K562 (cell line): ENCODE results near the gene SCP2. TPM values are rescaled to one million over a fixed set of nuclear protein-coding genes. Genes with fewer than 3 reads are reported as not detected.
A peak's percentile ranks its signal among the peaks of the same experiment; 100 is the strongest.

Experiments used
- ATAC-seq: fragments of 200-7000 bp; cut with Tn5 transposase; 3 replicates; pipeline ENCODE4 v1.9.1; 2020; ENCODE audit warnings: moderate library complexity
- BruUV-seq: library from RNA; stranded (reverse); fragments of 400-500 nt; replicated peaks from 2 replicates; lab custom pipeline; 2021; lab: Mats Ljungman, UMichigan
- CTCF ChIA-PET: fragments of 300-600 bp; formaldehyde crosslinking; extraction: SDS; loops from one replicate; lab custom pipeline; 2021; ENCODE audit warnings: low intra/inter-chr PET ratio; lab: Yijun Ruan, JAX
- POLR2A ChIA-PET: fragments of 300-600, 350-650 bp; sonication (Branson Sonifier 250); formaldehyde crosslinking; extraction: SDS; loops from one replicate; lab custom pipeline; 2021; ENCODE audit warnings: antibody characterized with exemption, inconsistent platforms; lab: Yijun Ruan, JAX
- DNase-seq, 4 experiments: peaks; one replicate each; pipeline versions ENCODE4 v3.0.0 to v3.0.0-alpha.2; 2011 to 2018; ENCODE audit warnings: low spot score in 3 of 4, mixed read lengths in 3 of 4; ENCODE audit errors: extremely low read depth in 1 of 4
- FAIRE-seq: peaks from 2 replicates; lab custom pipeline; 2011; peaks lifted over from hg19 to GRCh38; lab: Jason Lieb, UNC
- H2AFZ ChIP-seq: 2 replicates; pipeline ENCODE4 v1.6.0; 2011; ENCODE audit warnings: low read depth, low read length, control low read depth, inconsistent platforms
- H3K27ac ChIP-seq: fragments of 200-600 bp; 3 replicates; pipeline ENCODE4 v1.8.0; 2011; ENCODE audit warnings: low read depth, mild to moderate bottlenecking, control low read depth, inconsistent platforms, low read length, moderate library complexity, mixed read lengths; ENCODE audit errors: extremely low read depth
- H3K27me3 ChIP-seq, 2 experiments: fragments of 300-600 bp in 1 of 2; 2 replicates in 1 of 2; 3 replicates in 1 of 2; pipeline versions ENCODE4 v1.6.0 to v1.8.0; 2011; ENCODE audit warnings: inconsistent platforms in 2 of 2, low read length in 2 of 2, mild to moderate bottlenecking in 1 of 2, mixed read lengths in 1 of 2, moderate library complexity in 1 of 2; ENCODE audit not compliant: control insufficient read depth in 2 of 2, insufficient read depth in 2 of 2
- H3K36me3 ChIP-seq: fragments of 300-600 bp; 3 replicates; pipeline ENCODE4 v1.8.0; 2011; ENCODE audit warnings: mild to moderate bottlenecking, low read length, inconsistent platforms; ENCODE audit not compliant: control insufficient read depth, insufficient read depth
- H3K4me1 ChIP-seq, 2 experiments: fragments of 200-600 bp in 1 of 2; replicated peaks in 1 of 2; 2 replicates in 1 of 2; 3 replicates in 1 of 2; pipeline versions ENCODE4 v1.5.1 to v1.8.0; 2011; ENCODE audit warnings: inconsistent platforms in 2 of 2, low read length in 2 of 2, mild to moderate bottlenecking in 1 of 2, mixed read lengths in 1 of 2, moderate library complexity in 1 of 2; ENCODE audit not compliant: control insufficient read depth in 2 of 2, insufficient read depth in 2 of 2
- H3K4me2 ChIP-seq: 2 replicates; pipeline ENCODE4 v1.6.1; 2011; ENCODE audit warnings: low read length, control low read depth, inconsistent platforms, mixed read lengths; ENCODE audit not compliant: insufficient read depth
- H3K4me3 ChIP-seq: fragments of 200-600 bp; sonication (generic), shearing (Covaris generic); 2 replicates; pipeline ENCODE4 v1.5.1; 2016; ENCODE audit warnings: control low read depth, inconsistent platforms
- H3K79me2 ChIP-seq: fragments of 200-600 bp; 3 replicates; pipeline ENCODE4 v1.8.0; 2011; ENCODE audit warnings: low read length, inconsistent platforms; ENCODE audit not compliant: control insufficient read depth, insufficient read depth
- H3K9ac ChIP-seq, 2 experiments: 2 replicates each; pipeline versions ENCODE4 v1.6.0 to v1.6.1; 2011; ENCODE audit warnings: low read depth in 2 of 2, low read length in 2 of 2, control low read depth in 1 of 2, inconsistent platforms in 1 of 2, mild to moderate bottlenecking in 1 of 2, mixed read lengths in 1 of 2; ENCODE audit not compliant: insufficient read depth in 1 of 2
- H3K9me1 ChIP-seq: one replicate; pipeline ENCODE4 v1.6.0; 2011; ENCODE audit warnings: inconsistent platforms, mild to moderate bottlenecking, low read length, moderate library complexity; ENCODE audit not compliant: control insufficient read depth, insufficient read depth
- H3K9me3 ChIP-seq: replicated peaks from 2 replicates; pipeline ENCODE4 v1.5.1; 2011; ENCODE audit warnings: low read depth, low read length, inconsistent platforms; ENCODE audit not compliant: control insufficient read depth, insufficient read depth
- H4K20me1 ChIP-seq: replicated peaks from 2 replicates; pipeline ENCODE4 v1.6.1; 2011; ENCODE audit warnings: low read length, inconsistent platforms, mixed read lengths; ENCODE audit not compliant: control insufficient read depth, insufficient read depth
- ATF1 ChIP-seq, 2 experiments: fragments of 450-650 bp in 1 of 2; IDR thresholded peaks; 2 replicates each; pipeline ENCODE4 v1.6.1; 2016; ENCODE audit warnings: missing compliant biosample characterization in 1 of 2, missing genetic modification characterization in 1 of 2
- CEBPB ChIP-seq: fragments of 450-650 bp; IDR thresholded peaks from 2 replicates; pipeline ENCODE4 v1.6.1; 2016; ENCODE audit warnings: missing genetic modification characterization, missing compliant biosample characterization
- MLX ChIP-seq, 2 experiments: fragments of 450-650 bp in 1 of 2; sonication (generic) in 1 of 2; formaldehyde crosslinking; conservative IDR thresholded peaks; 2 replicates each; pipeline versions ENCODE4 v1.4.0 to v1.8.1; 2020 to 2022; ENCODE audit warnings: mild to moderate bottlenecking in 1 of 2, missing genetic modification reagents in 1 of 2
- POLR2AphosphoS5 ChIP-seq: IDR thresholded peaks from 2 replicates; pipeline ENCODE4 v1.6.1; 2011; ENCODE audit warnings: mild to moderate bottlenecking, low read depth, low read length, moderate library complexity; ENCODE audit not compliant: control insufficient read depth, insufficient read depth
- SIN3B ChIP-seq: fragments of 450-650 bp; IDR thresholded peaks from 2 replicates; pipeline ENCODE4 v1.6.1; 2017; ENCODE audit warnings: low read depth, mild to moderate bottlenecking, moderate library complexity
- ZFX ChIP-seq: sonication (generic); formaldehyde crosslinking; IDR thresholded peaks from 2 replicates; pipeline ENCODE4 v1.8.0; 2022; ENCODE audit warnings: mild to moderate bottlenecking, missing genetic modification reagents, moderate library complexity
- ZNF766 ChIP-seq: fragments of 200-800 bp; sonication (Bioruptor generic); conservative IDR thresholded peaks from 2 replicates; pipeline ENCODE4 v1.6.1; 2016; ENCODE audit warnings: missing genetic modification characterization, missing compliant biosample characterization
- WGBS: fragments of 100-300 bp; shearing (Covaris generic); methylation state at CpG from one replicate; pipeline ENCODE4 v1.1.6; 2016; ENCODE audit warnings: low coverage, mixed read lengths; ENCODE audit not compliant: insufficient coverage; ENCODE audit errors: missing lambda C conversion rate; 5-methylcytosine and 5-hydroxymethylcytosine counted together
- in situ Hi-C: fragments of 300-500 bp; cut with MboI; formaldehyde crosslinking; loops from 4 replicates; pipeline ENCODE4 v1.15.0; 2018; ENCODE audit warnings: inconsistent platforms, mixed read lengths
- intact Hi-C: fragments of 100-400 bp; cut with micrococcal nuclease; formaldehyde crosslinking; loops from 2 replicates; pipeline ENCODE4 v1.14.2; 2022
- polyA plus RNA-seq, 8 experiments: library from polyadenylated mRNA; depleted of rRNA in 4 of 8; stranded (reverse) in 5 of 8; unstranded in 3 of 8; fragments of >200 nt; fragmentation: Nextera tagmentation in 2 of 8; fragmentation: Illumina TruSeq in 1 of 8; extraction: Ambion mirVana in 2 of 8; extraction: Trizol in 1 of 8; gene quantifications; 2 replicates each; pipeline versions ENCODE4 v1.2.1 to v1.2.3, GENCODE V29; 2011 to 2014; ENCODE audit warnings: inconsistent platforms in 1 of 8, missing spikeins in 1 of 8
- total RNA-seq, 7 experiments: library from RNA; depleted of rRNA in 6 of 7; stranded (reverse); fragments of >200 nt in 6 of 7; fragmentation: Illumina TruSeq in 2 of 7; extraction: Trizol in 2 of 7; gene quantifications; 2 replicates each; pipeline versions ENCODE4 v1.2.1 to v1.2.3, GENCODE V29; 2011 to 2021; ENCODE audit warnings: low replicate concordance in 1 of 7

SCP2 gene
- total and polyA plus RNA-seq, 9 of the 15 experiments (the other 6 are each of a cell fraction or from before 2014, with no cell fraction given): 63.8 to 258 (median 106) TPM

DNA sequence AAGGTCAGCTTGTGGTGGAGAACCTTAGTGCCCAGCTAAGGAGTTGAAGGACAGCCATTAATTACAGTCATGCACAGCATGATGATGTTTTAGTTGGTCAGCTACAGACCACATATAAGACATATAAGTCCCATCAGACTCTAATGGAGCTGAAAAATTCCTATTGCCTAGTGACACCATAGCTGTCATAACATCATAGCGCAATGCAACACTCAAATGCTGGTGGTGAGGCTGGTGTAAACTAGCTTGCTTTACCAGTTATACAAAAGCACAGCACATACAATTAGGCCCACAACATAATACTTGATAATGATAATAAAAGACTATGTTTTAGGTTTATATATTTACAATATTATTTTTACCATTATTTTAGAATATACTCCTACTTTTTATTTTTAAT lies 9.5 kb upstream of the SCP2 start:
- Histone ChIP-seq H3K9ac (no peak overlapping the region), H3K9me3 (no peaks in the 10 kb centered on the region), H3K9me1 (no peaks in the 10 kb centered on the region), H3K27ac (no peak overlapping the region), H3K27me3 (no peaks in the 10 kb centered on the region), H3K36me3 (no peaks in the 10 kb centered on the region), H3K4me1 (peaks cover 12 to 14% of the 10 kb centered on the region in 2 experiments; a peak in 4 of 5 replicates), H4K20me1 (no peaks in the 10 kb centered on the region), H3K4me2 (no peak overlapping the region), H3K4me3 (no peak overlapping the region), H3K79me2 (no peaks in the 10 kb centered on the region), H2AFZ (0 out of 2 replicates have a peak overlapping the region, but pooled peaks have one; percentile 5)
- ATAC-seq (no peak), DNase-seq (no peak), FAIRE-seq (no peak)
- in situ Hi-C loops: loop anchor here (25.0 kb wide), 1 partner anchor 270 kb away; the partner anchor contains the start of gene CPT2
- no TSS peak for BruUV-seq
- WGBS: 100% methylated on average over 1 of the region's 1 CpG
- intact Hi-C loops: no loop called here
- TF ChIP-seq ZFX (CRISPR knock-in tag) (no peak), SIN3B (no peak), MLX (CRISPR knock-in tag; conservative IDR thresholded peaks at IDR 0.05) (no peak), POLR2AphosphoS5 (no peak), CEBPB (no peak), ZNF766 (CRISPR knock-in tag) (no peak), ATF1 (CRISPR knock-in tag; IDR thresholded peaks at IDR 0.05) (no peak), ATF1 (tag; IDR thresholded peaks at IDR 0.05) (no peak)
- POLR2A ChIA-PET: interaction anchor here (0.8 to 1.7 kb wide), 2 partner anchors 10 to 30 kb away, joined by 3 to 6 read pairs; partner anchors contain the start of gene SCP2
- CTCF ChIA-PET: no interaction called here
